ENCODE measurements around the gene CDC42BPA.

CDC42BPA gene

GRCh38 chr1:226940029-226940805, 378.1 kb downstream of the CDC42BPA start, which contains the start of gene COQ8A:
TSS of gene COQ8A (plus strand) at chr1:226940294. CDS start at chr1:226961386, 21,092 bp downstream.
- H3K27ac Mint-ChIP-seq = peak within 1 kb of the TSS; percentile 97
- peaks cover 15% of the 10 kb centered on the region for H3K9me3 Mint-ChIP-seq
- H3K27me3 Mint-ChIP-seq (ENCODE audit: low read depth) = no peaks in the 10 kb centered on the region
- H3K4me3 Mint-ChIP-seq = peak within 1 kb of the TSS; percentile 88
- peaks cover 8% of the 10 kb centered on the region for H3K36me3 Mint-ChIP-seq (ENCODE audit: low read depth)
- peaks cover 43% of the 10 kb centered on the region for H3K4me1 Mint-ChIP-seq (ENCODE audit: low read depth)
